Coronary artery (tissue), 2 donors: ENCODE results near the gene FCRL4.

Source experiments
- DNase-seq: peaks from one replicate; pipeline ENCODE4 v3.0.0-alpha.2; 2017; ENCODE audit warnings: low spot score
- H3K27ac ChIP-seq, 2 donors: fragments of 200-600 bp; sonication (generic); one replicate each; pipeline ENCODE4 v1.5.1; 2016 to 2019
- H3K4me3 ChIP-seq: fragments of 200-600 bp; sonication (generic); 2 replicates; pipeline ENCODE4 v1.5.1; 2016; ENCODE audit warnings: mild to moderate bottlenecking, moderate library complexity
- TF ChIP-seq, protein P1 (sequence below): fragments of 200-600 bp; sonication (generic); IDR thresholded peaks from one replicate; pipeline ENCODE4 v1.5.1; 2019; ENCODE audit warnings: antibody characterized with exemption

Gene FCRL4

GRCh38 chr1:157622471-157622870 lies 24.6 kb upstream of the FCRL4 start:
- H3K27ac ChIP-seq, result no peak overlapping the region
- no peak overlapping the region for H3K4me3 ChIP-seq
- DNase-seq, result no peak
- TF ChIP-seq, protein P1, sequence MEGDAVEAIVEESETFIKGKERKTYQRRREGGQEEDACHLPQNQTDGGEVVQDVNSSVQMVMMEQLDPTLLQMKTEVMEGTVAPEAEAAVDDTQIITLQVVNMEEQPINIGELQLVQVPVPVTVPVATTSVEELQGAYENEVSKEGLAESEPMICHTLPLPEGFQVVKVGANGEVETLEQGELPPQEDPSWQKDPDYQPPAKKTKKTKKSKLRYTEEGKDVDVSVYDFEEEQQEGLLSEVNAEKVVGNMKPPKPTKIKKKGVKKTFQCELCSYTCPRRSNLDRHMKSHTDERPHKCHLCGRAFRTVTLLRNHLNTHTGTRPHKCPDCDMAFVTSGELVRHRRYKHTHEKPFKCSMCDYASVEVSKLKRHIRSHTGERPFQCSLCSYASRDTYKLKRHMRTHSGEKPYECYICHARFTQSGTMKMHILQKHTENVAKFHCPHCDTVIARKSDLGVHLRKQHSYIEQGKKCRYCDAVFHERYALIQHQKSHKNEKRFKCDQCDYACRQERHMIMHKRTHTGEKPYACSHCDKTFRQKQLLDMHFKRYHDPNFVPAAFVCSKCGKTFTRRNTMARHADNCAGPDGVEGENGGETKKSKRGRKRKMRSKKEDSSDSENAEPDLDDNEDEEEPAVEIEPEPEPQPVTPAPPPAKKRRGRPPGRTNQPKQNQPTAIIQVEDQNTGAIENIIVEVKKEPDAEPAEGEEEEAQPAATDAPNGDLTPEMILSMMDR, result no peak

DNA sequence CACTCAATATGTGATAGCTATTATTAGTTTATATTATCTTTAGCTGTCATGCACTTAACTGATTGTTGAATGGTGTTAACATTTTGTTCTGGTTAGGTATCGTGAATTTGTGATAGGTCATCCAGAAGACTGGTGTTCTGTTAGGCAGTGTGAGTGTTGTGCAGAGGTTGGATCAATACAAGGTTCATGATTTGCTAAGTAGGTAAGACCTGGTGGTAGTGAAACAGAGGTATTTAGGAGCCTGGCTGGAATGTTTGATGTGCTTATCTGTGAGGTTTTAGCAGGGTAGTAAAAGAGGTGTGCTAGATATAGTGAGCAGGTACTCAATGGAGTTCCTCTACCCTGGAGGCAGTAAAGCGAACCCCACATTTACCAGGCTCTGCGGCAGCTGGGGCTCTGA lies 20.3 kb upstream of the FCRL4 start:
- DNase-seq, result no peak
- no peak overlapping the region for H3K4me3 ChIP-seq
- TF ChIP-seq, protein P1, result no peak
- H3K27ac ChIP-seq, result no peak overlapping the region

- Histone ChIP-seq H3K4me3 (no peak overlapping the region), H3K27ac (no peak overlapping the region)
- TF ChIP-seq, protein P1, result no peak
- no peak for DNase-seq
These were observed 2.4 kb upstream of the FCRL4 start for GRCh38 chr1:157600236-157600635.

- Histone ChIP-seq H3K4me3 (no peak overlapping the region), H3K27ac (no peak overlapping the region)
- DNase-seq, result no peak
- TF ChIP-seq, protein P1, result no peak
These were observed 1.5 kb downstream of the FCRL4 start for GRCh38 chr1:157596384-157596783.

- no peak for DNase-seq
- TF ChIP-seq, protein P1, result no peak
- Histone ChIP-seq H3K27ac (no peak overlapping the region), H3K4me3 (no peak overlapping the region)
These were observed 2.5 kb downstream of the FCRL4 start for GRCh38 chr1:157595356-157595755.

- H3K27ac ChIP-seq, result no peak overlapping the region
- TF ChIP-seq, protein P1, result no peak
- H3K4me3 ChIP-seq, result no peak overlapping the region
- DNase-seq, result no peak
These were observed 11.9 kb downstream of the FCRL4 start for GRCh38 chr1:157585984-157586383.

DNA sequence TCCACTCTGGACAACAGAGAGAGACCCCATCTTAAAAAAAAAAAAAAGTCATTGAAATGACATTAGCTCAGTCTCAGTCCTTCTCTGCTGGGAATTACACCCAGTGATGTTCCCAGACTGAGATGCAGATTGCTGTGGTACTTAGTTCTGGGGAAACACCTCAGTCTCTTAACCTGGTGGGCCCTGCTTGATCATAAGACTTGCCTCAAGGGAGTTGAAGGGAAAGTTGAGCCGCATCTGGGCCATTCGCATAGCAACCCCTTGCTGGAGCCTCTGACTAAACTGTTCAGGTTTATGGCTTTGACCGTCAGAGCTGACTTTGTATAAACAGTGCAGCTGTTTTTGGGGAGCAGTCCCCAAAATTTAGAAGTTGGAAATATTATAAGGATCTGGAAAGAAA lies 13.4 kb downstream of the FCRL4 start:
- H3K27ac ChIP-seq, result no peak overlapping the region
- TF ChIP-seq, protein P1, result no peak
- DNase-seq, result no peak
- H3K4me3 ChIP-seq, result no peak overlapping the region
